GM21786 (cell line): ENCODE results near the gene C1orf21.
A peak's percentile ranks its signal among the peaks of the same experiment; 100 is the strongest.
"Not testable (repeated sequence)": the region's sequence is repeated elsewhere in the genome, so short reads cannot be mapped to it uniquely, and the experiment has no call there.

Experiments
- ATAC-seq: cut with Tn5 transposase; IDR thresholded peaks from one replicate; pipeline ENCODE4 v1.9.1; 2021; ENCODE audit not compliant: unreplicated experiment

C1orf21 gene

DNA sequence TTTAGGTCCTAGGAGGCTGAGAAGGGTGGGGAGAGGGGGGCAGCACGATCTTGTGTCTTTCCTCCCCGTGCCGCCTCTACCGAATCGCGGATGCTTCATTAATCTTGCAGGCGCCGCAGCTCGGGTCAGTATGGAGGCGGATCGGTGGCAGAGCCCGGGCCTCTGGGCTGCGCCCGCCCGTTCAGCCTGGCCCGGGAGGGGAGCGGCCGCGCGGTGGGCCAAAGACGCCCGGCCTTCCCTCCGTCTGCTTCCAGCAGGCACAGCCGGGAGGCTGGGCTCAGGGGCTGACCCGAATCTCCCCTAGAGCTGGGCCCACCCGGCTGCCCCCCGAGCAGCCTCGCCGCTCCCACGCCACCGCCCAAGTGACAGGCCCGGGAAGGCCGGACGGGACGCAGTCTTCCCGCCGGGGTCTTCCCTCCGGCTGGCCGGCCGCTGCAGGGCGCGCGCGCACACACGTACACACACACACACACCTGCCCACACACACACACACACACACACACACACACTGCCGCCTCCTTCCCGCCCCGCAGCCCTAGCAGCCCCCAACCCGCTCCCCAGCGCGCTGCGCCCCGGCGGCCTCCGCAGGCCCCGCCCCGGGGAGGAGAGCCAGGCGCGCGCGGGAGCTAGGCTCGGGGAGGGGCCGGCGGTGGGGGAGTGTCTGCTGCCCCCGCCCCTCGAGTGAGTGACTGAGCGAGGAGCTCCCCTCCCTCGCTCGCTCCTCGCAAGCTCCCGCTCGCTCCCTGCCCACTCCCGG lies at the start of gene C1orf21:
TSS of gene C1orf21 (plus strand) at position 718 of the 757 bp plus-strand sequence. CDS start 90,481 bp downstream, outside the sequence.
- peak; percentile 65 for ATAC-seq

DNA sequence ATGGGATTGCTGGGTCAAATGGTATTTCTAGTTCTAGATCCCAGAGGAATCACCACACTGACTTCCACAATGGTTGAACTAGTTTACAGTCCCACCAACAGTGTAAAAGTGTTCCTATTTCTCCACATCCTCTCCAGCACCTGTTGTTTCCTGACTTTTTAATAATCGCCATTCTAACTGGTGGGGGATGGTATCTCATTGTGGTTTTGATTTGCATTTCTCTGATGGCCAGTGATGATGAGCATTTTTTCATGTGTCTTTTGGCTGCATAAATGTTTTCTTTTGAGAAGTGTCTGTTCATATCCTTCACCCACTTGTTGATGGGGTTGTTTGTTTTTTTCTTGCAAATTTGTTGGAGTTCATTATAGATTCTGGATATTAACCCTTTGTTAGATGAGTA lies 49.0 kb upstream of the C1orf21 start:
- ATAC-seq, result not testable (repeated sequence)

- ATAC-seq, result no peak
Measured at GRCh38 chr1:184340984-184341383, 45.8 kb upstream of the C1orf21 start.

DNA sequence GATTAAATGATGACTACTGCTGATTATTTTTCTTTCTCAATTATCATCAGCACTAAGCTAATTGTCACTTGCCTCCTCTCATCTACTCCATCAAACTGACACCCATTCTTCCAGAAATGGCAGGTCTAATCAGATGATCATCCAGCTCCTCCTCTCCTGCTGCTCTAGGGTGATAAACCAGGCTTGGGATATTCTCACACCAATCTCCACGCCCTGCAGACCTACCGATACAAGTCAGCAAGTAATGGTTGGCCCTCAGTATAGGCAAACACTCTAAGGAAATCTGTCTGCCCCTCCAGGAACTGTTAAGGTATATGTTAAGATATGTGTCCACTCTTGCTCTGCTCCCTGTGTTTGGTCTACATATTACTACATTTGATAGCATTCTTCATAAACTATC lies 36.3 kb upstream of the C1orf21 start:
- ATAC-seq, result no peak

GRCh38 chr1:184351416-184351975 lies 35.3 kb upstream of the C1orf21 start:
- ATAC-seq, result no peak

- no peak for ATAC-seq
Measured at GRCh38 chr1:184352776-184353175, 34.1 kb upstream of the C1orf21 start.

DNA sequence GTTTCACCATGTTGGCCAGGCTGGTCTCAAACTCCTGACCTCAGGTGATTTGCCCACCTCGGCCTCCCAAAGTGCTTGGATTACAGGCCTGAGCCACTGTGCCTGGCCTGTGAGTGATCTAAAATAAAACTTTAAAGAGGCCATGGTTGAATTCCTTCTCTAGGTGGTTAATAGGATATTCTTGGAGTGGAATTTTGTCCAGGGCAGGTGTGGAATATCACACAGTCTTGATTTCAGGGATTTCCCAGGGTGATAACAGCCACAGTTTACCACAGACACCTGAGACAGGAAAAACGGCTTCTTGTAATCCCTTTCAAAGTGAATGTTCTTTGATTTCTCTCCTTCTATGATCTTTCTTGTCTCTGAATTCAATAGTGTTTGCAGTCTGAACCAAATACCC lies 32.1 kb upstream of the C1orf21 start:
- ATAC-seq, result no peak

GRCh38 chr1:184356891-184357290 lies 29.9 kb upstream of the C1orf21 start:
- ATAC-seq, result no peak

- ATAC-seq, result no peak
Measured at GRCh38 chr1:184358256-184358655, 28.6 kb upstream of the C1orf21 start.

DNA sequence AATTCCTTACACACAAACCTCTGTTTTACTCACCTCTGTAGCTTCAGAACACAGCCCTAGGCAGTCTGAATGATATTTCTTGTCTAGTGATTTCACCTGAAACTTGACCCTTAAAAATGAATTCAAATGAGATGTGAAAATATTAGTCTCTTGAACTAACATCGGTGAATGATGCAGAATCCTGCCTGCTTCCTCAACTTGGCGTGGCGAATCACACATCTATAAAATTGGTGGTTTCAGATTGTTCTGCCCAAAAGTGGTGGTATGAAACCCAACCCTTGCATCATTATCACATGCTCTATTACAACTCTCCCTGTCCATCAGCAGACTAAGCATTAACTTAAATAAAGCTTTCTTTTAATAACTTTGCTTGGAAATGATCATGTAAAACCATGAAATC lies 26.9 kb upstream of the C1orf21 start:
- no peak for ATAC-seq

GRCh38 chr1:184362876-184363275 lies 24.0 kb upstream of the C1orf21 start:
- no peak for ATAC-seq

GRCh38 chr1:184365699-184366098 lies 21.1 kb upstream of the C1orf21 start:
- ATAC-seq, result no peak

DNA sequence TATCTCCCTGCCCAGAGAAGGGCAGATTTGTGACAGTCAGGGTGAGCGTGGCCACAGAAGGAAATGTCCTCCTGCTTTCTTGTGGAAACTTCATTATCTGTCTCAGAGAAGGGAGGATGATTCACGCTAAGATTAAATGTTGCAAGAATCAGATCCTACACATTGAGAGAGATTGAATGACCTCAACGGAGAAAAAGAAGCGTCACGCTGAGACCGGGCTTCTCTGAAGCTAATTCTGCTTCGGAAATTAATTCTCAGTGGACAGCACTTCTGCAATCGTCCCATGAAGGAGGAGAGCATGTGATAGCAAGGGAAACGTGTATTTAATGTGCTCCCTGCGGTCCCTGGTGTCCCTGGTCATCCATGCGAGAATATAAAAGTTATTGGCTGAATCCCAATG lies 19.8 kb upstream of the C1orf21 start:
- no peak for ATAC-seq

GRCh38 chr1:184367427-184368038 lies 19.3 kb upstream of the C1orf21 start:
- ATAC-seq, result no peak

- no peak for ATAC-seq
Measured at GRCh38 chr1:184368354-184368753, 18.5 kb upstream of the C1orf21 start.

GRCh38 chr1:184370850-184371249 lies 16.0 kb upstream of the C1orf21 start:
- ATAC-seq, result no peak

DNA sequence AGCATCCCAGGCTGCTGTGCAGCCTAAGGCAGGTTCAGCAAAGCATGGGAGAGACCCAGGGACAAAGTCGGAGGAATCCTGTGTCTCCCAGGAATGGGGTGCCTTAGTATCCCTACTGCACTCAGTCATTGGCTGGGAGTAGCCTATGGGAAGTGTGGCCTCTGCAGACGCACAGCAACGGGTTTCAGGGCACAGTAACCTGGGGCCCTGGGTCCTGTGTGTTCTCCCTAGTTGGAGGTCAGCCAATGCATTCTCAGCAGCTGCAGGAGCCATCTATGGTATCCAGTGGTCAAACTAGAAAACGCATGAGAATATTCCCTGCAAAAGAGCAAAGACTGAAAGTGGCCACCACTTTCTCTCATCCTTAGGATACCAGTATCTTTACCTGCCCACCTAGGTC lies 13.7 kb upstream of the C1orf21 start:
- no peak for ATAC-seq

DNA sequence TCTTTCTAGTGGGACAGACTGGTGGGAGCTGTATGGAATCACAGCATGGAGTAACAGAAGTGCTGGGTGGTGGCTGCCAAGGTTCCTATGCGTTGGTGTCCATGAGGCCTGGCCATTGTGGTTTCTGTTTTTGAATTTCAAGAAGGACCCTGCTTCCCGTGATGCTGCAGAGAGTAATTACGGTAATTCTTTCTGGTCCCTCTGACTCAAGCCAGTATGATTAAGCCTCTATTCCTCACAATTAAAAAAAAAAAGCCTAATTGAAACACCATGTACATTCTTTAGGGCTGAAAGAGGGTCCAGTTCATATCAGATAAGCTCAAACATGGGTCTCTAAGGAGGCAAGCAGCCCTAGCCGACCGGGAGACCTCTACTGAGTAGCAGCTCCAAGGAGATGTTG lies 10.5 kb upstream of the C1orf21 start:
- no peak for ATAC-seq

DNA sequence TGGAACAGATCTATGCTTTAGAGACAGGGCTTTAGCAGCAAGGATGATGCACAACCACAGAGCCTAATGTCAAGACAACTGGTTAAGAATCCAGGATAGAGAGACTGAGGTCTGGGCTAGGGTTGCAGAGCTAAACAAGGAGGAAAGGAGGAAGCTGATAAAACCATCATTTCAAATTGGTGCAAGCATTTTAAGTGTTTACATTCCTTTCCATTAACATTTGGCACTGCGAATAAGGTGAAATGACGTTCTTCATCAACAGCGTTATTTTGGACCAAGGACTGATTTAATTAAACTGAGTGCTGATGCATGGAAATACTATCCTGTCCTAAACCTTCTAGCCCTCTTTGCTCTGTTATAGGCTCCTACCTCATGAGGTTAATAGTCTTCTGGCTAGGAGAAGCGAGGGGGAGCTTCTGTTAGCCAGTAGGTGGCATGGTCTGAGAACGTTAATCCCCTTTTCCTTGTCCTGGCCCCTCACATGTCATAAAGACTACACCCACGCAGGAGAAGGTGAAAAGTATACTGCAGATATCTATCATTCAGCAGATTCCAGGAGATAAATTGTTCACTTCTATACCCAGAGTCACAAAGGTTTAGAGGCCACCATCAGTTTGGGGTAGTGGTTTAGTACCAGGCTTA lies 7.6 kb upstream of the C1orf21 start:
- no peak for ATAC-seq

DNA sequence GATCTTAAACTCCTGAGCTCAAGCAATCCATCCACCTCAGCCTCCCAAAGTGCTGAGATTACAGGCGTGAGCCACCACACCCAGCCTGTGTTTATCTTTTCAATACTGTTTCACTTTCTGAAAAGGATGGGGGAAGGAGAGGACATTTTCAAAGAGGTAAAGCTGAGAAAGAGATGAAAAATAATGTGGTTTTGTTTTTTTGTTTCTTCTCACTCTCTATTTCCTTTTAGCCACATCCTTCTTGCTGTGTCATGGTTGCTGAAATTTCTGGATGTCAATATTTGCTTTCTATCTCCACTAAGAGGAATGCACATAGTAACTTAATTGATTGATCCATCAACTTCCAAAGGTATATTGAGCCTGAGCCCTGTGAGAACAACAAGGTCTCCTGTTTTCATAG lies 6.4 kb upstream of the C1orf21 start:
- ATAC-seq, result no peak

- no peak for ATAC-seq
Measured at GRCh38 chr1:184383772-184384323, 3.0 kb upstream of the C1orf21 start.
